Ecto neural progenitor cell (in vitro differentiated cells): ENCODE data around the gene ZMIZ1.

Source experiments
- DNase-seq: peaks from one replicate; pipeline ENCODE4 v3.0.0-alpha.2; 2018; ENCODE audit warnings: low spot score

ZMIZ1 gene

DNA sequence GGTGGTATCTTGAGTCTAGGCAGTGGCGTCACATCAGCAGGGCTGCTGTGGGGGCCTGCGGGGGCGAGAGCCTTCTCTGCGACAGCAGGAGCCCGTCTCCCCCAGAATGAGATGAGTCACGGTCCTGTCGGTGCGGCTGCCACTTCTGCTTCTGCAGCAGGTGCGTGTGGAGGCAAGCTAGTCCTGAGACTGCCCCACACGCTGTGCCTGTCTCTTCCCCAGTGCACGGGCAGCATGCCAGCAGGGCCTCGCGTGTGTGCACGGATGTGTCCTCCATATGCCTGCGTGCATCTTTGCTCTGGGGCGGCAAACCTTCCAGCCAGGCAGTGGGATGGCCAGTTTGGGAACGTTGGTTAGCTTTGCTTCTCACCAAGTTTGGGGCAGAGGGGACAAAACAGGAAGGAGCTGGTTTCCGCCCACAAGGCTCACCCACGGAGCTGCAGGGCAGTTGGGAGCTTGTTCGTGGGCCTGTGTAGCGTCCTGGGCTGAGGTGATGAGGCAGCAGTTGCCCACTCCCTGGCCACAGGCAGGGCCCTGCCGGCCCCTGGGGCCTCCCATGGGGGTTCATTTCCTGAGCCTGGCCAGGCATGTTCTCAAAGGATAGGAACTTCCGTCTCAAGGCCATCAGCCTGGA lies 217.7 kb downstream of the ZMIZ1 start:
- no peak for DNase-seq

DNA sequence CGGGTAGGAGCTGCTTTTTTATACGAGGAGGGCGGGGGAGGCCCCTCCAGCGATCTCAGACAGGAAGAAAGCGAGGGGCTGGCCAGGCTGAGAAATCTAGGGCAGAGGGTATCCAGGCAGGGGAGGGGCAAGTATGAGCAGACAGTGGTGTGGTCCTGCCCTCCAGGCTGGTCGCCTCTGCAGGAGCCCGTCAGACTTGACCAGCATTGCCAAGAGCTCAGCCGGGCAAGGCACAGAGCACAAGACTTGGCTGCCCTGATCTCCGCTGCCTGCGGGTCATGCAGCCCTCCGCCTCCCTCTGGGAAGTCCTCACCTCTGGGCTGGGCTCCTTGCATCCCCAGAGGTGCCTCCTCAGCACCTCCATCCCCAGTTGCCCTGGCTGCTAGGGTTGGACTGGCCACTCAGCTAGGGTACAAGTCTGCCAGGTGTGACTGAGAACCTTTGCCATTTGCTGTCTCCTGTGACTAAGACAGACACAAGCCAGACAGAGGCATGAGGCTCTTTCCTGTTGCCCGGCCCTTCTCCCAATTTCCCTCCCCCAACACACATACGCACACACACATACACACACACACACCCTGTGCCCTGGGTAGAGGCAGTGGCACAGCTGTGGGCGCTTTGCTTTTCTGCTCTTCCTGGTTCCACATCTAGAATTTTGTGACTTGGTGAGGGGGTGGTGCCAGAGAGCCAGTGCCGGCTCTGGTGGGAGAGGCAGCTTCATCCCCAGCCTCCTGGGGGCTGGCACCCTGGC lies 219.4 kb downstream of the ZMIZ1 start:
- no peak for DNase-seq

DNA sequence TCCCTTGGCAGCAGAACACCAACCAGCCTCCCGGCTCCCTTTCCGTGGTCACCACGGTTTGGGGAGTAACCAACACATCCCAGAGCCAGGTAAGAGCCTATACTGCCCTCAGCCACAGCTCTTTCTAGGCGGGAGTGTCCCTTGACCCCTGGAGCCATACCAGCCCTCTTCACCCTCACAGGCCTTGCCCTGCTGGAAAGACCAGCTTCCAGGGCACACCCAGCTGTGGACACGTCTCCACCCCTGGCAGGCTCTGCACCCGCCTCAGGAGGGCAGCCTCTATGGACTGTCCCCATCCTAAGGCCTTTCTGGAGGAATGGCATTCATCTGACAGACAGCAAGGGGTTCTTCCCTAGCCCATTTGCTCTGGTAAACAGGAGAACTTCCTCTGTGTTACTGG lies 221.0 kb downstream of the ZMIZ1 start:
- no peak for DNase-seq

DNA sequence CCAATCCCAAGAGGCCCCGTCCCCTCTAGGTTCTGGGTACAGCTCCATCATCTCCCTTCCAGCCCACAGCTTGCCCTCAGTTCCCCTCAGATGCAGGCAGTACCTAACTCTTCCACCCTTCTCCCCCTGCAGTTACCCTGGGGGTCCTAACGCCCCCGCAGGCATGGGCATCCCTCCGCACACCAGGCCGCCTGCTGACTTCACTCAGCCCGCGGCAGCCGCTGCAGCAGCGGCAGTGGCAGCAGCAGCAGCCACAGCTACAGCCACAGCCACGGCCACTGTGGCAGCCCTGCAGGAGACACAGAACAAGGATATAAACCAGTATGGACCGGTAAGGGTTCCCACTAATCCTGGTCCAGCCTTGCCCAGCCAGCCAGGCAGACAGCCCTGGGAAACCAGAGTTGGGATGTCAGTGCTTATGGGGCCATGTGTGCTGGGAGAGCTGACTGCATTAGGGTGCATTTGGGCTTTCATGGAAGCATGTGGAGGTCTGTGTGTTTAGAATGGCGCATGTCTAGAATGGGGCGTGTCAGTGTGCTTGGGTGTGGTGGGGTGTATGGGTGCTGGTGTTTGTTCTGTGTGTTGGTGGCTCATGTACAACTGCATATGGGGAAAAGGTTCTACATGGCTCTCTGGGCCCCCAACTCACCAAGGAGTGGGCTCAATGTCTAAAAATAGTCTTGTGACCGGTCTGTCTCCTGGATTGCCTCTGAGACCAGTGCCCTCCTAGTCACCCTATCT lies 223.4 kb downstream of the ZMIZ1 start:
- no peak for DNase-seq

DNA sequence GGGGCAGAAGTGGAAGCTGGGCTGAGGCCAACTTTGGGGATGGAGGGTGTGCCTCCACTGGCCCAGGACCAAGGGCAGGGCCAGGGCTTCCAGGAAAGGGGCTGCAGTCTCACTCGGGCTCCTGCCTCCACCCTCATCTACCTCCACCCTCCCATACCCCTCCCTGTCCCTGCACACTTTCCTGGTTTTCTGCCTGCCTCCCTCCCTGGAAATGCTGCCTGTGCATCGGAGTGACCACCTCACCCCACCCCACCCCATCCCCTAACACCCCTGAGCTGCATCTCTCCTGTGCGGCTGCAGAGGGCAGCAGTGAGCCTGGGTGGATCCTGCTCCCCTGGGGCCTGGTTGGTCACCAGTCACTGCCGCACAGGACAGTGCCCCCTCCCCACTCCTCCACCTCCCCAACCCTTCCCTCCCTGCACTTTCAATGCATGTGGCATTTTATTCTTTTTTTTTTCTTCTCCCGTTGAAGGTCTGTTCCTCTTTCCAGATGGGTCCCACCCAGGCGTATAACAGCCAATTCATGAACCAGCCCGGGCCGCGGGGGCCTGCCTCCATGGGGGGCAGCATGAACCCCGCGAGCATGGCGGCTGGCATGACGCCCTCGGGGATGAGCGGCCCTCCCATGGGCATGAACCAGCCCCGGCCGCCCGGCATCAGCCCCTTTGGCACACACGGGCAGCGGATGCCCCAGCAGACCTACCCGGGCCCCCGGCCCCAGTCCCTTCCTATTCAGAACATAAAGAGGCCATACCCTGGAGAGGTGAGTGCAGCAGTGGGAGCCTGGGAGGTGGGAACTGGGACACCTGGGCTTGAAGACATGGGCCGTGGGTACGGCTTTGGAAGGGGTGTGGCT lies 224.4 kb downstream of the ZMIZ1 start:
- no peak for DNase-seq

DNA sequence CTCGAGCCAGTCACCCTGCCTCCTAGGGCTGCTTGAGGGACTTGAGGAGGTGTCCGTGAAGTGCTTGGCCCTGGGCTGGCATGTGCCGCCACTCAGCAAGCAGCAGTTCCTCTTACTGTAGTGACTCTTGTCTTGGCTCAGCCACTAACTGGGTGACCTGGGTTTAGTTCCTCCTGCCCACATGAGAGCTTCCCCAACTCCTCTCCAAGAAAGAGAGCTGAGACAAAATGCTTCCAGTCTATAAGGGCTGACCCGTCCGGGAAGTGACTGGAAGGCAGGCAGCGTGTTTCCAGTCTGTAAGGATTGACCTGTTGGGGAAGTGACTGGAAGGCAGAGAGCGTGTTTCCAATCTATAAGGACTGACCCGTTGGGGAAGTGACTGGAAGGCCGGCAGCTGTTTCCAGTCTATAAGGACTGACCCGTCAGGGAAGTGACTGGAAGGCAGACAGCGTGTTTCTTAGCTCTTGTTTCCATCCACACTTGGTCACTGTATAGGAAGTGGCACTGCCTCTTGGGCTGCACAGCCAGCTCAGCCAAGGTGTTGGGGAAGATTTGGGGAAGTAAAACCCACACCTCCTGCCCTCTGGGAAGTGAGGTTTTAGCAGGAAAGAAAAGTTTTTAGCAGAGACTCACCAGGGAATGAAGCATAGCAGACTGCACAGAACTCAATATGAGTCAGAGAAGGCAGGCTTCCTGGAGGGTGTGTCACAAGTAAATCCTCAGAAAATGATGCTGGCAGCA lies 225.2 kb downstream of the ZMIZ1 start:
- no peak for DNase-seq

DNA sequence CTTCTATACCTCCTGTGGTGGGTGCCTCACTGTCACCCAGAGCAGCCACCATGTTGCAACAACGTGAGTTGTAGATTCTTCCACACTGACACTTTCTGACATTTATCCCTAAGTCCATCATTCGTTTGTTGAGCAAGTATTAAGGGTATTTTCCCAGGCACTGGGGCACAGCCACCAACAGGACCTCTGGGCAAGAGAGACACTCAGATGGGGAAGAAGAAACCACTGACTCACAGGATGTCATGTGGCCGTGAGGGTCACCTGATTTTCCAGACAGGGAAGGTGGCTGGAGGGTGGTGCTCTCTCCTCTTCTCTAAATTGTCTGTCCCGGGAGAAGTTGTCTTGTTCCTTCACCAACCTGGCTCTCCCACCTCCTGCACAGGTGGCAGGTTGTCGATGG lies 226.8 kb downstream of the ZMIZ1 start:
- no peak for DNase-seq

DNA sequence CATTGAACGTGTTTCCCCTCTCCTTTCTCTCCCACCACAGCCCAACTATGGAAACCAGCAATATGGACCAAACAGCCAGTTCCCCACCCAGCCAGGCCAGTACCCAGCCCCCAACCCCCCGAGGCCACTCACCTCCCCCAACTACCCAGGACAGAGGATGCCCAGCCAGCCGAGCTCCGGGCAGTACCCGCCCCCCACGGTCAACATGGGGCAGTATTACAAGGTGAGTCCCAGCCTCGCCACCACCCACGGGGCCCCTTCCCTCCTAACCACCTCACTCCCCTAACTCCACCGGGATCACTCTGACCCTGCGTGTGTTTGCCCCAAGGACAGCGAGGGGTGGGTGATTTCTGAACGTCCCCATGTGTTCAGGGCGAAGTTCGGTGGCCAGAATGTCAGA lies 227.7 kb downstream of the ZMIZ1 start:
- DNase-seq, result no peak

DNA sequence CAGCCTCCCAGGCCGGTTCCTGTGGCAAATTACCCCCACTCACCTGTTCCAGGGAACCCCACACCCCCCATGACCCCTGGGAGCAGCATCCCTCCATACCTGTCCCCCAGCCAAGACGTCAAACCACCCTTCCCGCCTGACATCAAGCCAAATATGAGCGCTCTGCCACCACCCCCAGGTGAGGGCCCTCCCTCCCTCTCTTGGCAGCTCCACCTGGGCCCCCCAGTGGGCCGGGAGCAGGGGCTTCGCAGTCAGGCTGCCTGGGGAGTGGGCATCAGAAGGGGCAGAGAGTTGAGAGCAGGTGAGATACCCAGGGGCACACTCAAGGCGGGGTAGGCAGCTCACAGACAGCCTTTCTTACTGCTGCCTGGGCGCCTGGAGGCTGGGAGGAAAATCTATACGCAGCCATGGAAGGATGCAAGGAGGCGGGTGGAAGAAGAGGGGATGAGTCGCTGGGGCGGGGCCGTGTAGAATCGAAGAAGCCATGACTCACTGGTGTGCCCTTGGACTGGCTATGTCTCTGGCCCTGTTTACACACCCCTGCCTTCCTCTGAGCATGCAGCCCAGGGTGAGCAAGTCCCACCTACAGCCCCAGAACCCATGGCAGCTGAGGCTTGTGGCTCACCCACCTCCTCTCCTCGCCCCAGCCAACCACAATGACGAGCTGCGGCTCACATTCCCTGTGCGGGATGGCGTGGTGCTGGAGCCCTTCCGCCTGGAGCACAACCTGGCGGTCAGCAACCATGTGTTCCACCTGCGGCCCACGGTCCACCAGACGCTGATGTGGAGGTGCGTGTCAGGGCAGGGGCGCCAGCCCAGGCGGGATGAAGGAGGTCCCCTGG lies 229.9 kb downstream of the ZMIZ1 start:
- no peak for DNase-seq

DNA sequence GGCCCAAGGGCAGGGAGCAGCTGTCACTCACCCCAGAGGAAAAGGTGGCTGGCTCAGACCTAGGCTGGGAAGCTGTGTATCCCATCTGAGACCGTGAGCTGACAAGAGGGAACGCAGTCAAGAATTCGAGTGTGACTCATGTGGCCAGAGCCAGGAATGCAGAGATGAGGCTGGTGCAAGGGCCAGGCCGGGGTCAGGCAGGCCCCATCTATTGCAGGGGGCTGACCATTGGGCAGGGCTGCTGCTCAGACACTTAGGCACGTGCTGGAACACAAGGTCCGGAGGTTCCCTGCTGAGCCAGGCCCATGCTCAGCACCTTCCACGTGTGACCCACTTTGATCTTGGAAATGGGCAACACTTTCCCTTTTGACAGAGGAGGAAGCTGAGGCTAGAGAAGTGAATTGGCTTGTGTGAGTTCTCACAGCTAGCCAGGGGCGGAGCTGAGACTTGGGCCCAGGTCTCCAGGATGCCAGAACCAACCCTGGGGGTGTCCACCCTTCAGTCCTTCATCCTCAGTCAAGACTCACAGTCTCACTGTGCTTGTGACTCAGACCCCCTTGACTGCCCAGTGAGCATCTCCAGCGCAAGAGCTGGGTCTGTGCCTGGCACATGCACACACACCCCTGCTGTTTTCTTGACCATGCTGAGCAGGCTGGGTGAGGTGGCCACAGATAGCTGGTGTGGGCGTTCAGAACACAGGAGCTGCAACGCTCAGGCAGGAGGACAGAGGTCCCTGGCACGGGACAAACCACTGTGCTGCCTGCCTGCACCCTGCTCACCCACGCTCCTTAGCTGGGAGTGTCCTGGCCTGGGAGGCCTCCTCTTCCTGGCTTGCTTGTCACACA lies 230.9 kb downstream of the ZMIZ1 start:
- DNase-seq, result no peak

DNA sequence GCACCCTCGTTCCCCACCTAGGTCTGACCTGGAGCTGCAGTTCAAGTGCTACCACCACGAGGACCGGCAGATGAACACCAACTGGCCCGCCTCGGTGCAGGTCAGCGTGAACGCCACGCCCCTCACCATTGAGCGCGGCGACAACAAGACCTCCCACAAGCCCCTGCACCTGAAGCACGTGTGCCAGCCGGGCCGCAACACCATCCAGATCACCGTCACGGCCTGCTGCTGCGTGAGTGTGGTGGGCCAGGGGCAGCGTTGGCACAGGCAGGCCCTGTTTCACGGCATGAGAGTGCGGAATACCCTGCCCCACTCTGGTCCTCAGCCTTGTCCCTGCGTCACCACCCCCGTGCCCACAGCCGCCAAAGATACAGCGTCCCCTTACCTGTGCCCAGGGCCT lies 231.9 kb downstream of the ZMIZ1 start:
- DNase-seq, result no peak

DNA sequence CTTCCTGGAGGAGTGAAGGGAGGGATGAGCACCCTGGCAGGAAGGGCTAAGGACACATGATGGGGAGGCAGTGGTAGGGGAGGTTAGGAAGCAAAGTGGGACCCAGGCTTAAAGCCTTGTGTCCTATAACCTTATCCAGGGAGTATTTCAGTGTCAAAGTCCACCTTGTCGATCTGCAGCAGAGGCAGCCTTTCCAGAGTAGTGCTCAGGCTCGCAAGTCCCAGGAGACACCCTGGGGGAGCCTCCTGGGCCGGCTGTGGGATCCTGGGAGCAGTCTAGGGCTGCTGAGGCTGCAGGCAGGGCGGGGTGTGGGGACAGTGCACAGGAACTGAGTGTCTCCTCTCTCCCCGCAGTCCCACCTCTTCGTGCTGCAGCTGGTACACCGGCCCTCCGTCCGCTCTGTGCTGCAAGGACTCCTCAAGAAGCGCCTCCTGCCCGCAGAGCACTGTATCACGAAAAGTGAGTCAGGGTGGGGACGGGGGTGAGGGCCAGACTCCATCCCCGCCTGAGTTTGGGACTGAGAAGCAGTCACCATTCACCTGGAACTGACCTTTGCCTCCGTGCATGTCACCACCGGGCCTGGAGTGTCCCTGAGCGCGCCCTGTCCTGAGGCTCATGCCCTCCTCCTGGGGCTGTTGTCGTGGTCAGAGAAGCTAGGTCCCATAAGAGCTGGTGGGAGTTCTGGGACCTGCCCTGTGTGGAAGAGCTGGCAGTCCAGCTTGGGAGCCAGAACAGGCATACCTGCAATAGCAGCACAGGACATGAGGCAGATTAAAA lies 233.2 kb downstream of the ZMIZ1 start:
- DNase-seq, result no peak

DNA sequence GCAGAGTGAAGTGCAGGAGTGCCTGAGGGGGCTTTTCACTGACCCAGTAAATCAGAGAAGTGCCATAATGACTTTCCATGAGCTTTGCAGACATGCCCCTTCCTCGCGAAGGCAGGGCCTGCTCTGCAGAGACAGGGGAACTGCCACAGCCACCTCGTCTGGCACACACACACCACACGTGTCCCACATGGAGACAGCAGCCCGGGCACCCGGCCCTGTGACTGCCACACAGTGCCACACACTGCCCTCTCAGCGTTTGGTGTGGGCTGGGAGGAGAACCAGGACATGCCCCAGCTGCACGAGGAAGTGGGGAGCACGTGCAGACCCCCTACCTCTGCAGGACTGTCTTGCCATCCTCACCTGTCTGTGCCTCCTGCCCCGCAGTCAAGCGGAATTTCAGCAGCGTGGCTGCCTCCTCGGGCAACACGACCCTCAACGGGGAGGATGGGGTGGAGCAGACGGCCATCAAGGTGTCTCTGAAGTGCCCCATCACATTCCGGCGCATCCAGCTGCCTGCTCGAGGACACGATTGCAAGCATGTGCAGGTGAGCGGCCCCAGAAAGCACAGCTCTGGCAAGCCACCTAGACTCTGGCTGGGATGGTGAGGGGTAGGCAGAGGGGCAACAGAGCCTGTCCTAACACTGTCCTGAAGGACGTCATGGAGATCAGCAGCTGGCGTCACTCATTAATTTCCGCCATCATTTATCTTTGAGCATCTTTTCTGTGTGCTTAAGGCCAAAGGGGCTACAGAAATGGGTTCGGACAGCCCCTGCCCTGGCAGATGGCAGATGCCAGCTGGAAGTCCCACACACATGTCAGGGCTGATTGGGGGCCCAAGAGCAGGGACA lies 235.1 kb downstream of the ZMIZ1 start:
- DNase-seq, result no peak

DNA sequence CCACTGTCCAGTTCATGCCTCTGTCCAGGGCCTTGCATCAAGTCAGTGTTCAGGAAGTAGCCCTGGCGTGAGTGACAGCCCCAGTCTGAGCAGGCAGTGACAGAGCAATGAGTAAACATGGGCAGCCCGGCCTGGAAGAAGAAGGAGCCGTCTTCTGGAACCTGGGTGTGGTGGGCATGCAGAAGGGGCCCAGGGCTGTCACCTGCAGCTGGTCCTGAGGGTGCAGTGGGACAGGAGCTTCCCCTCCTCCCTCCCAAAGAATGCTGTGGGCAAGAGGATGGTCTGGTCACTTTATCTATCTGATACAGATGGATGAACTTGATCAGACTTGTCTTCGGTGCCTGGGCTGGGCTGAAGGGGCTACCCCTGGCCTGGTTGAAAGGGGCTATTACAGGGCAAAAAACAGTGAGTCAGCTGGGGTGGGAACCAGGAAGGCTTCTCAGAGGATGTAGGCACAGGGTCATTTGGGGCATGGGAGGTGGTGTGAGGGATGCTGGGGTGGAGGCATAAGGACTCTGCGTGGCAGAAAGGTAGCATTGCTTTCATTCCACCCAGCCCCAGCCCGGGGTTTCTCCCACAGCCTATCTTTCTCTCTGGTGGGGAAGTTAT lies 235.8 kb downstream of the ZMIZ1 start:
- no peak for DNase-seq

DNA sequence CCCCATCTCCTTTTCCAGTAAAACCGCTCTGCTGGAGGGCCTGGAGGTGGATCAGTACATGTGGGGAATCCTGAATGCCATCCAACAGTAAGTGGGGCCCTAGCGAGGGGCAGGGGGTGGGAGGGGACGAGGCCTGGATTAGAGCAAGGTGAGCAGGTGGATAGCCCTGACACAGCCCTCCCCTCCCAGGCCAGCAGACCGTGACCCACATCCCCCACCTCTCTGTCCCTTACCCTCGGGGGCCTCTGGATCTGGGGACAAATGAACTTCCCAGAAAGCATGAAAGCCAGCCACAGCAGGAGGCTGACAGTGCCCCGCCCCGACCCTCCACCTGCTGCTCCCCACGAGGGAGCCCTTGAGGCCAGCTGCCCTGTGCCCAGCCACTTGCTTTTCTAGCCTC lies 236.7 kb downstream of the ZMIZ1 start:
- DNase-seq, result no peak

DNA sequence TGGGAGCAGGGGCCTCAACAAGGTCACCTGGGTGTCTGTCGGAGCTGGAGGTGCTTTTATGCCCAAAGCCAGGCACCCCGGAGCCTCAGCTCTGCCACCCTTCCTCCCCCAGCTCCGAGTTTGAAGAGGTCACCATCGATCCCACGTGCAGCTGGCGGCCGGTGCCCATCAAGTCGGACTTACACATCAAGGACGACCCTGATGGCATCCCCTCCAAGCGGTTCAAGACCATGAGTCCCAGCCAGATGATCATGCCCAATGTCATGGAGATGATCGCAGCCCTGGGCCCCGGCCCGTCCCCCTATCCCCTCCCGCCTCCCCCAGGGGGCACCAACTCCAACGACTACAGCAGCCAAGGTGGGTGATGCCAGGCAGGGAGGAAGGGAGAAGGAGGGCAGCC lies 237.2 kb downstream of the ZMIZ1 start:
- DNase-seq, result no peak

DNA sequence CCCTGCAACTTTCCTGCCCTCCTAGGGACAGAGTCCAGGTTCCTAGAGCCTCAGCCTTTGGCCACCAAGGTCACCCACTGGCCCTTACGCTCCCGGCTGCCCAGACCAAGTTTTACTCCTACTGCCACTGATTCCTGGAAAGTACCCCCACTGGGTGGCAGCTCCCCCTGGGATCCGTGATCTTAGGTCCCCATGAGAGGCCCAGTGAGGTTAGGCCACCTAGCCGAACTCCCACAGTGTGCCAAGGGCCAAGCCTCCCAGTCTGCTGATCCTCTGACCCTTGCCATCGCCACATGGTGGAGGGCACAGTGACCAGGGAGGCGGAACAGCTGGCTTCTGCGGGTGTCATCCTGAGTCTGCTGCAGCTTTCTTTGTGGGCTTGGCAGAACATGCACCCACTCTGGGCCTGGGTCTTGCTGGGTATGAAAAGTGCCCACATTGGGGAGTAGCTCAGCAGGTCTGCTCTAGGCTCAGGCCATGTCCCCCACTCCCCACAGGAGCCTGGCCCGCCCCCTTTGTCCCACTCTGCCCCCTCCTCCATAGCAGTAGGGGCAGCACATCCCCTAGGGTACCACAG lies 238.0 kb downstream of the ZMIZ1 start:
- DNase-seq, result no peak
